HepG2 (cell line): ENCODE data around the gene DOK4. TPM values are rescaled to one million over a fixed set of nuclear protein-coding genes. Genes with fewer than 3 reads are reported as not detected.

Experiments
- ATAC-seq: fragments of 200-7000 bp; cut with Tn5 transposase; 3 replicates; pipeline ENCODE4 v1.9.1; 2020; ENCODE audit warnings: mild to moderate bottlenecking, moderate library complexity
- BruUV-seq: library from RNA; stranded (reverse); fragments of 400-500 nt; replicated peaks from 2 replicates; lab custom pipeline; 2021; lab: Mats Ljungman, UMichigan
- CTCF ChIA-PET: fragments of 300-600 bp; formaldehyde crosslinking; extraction: SDS; loops from one replicate; lab custom pipeline; 2021; ENCODE audit warnings: low total read pairs, inconsistent platforms, low intra/inter-chr PET ratio; lab: Yijun Ruan, JAX
- POLR2A ChIA-PET: fragments of 350-600 bp; sonication (Branson Sonifier 250); formaldehyde crosslinking; loops from one replicate; lab custom pipeline; 2020; ENCODE audit warnings: antibody characterized with exemption, inconsistent platforms; lab: Yijun Ruan, JAX
- DNase-seq: peaks from one replicate; pipeline ENCODE4 v3.0.0-alpha.2; 2015; ENCODE audit warnings: low spot score
- FAIRE-seq: peaks from 3 replicates; lab custom pipeline; 2011; peaks lifted over from hg19 to GRCh38; lab: Jason Lieb, UNC
- H2AFZ ChIP-seq: one replicate; pipeline ENCODE4 v1.6.1; 2011; ENCODE audit warnings: low read length, inconsistent platforms
- H3K27ac ChIP-seq: fragments of 300-600 bp; 3 replicates; pipeline ENCODE4 v1.8.0; 2011; ENCODE audit warnings: mixed run types, mild to moderate bottlenecking, mixed read lengths, low read length, inconsistent platforms; ENCODE audit not compliant: insufficient read depth; ENCODE audit errors: extremely low read length
- H3K27me3 ChIP-seq, 2 experiments: fragments of 200-600 bp in 1 of 2; 2 replicates in 1 of 2; 3 replicates in 1 of 2; pipeline versions ENCODE4 v1.6.0 to v1.8.0; 2011; ENCODE audit warnings: low read length in 2 of 2, mild to moderate bottlenecking in 2 of 2, moderate library complexity in 2 of 2, inconsistent platforms in 1 of 2; ENCODE audit not compliant: insufficient read depth in 2 of 2, control insufficient read depth in 1 of 2
- H3K36me3 ChIP-seq, 2 experiments: fragments of 200-600 bp in 1 of 2; replicated peaks in 1 of 2; 2 replicates in 1 of 2; 3 replicates in 1 of 2; pipeline versions ENCODE4 v1.5.1 to v1.8.0; 2011; ENCODE audit warnings: low read length in 2 of 2, inconsistent platforms in 1 of 2; ENCODE audit not compliant: insufficient read depth in 2 of 2, control insufficient read depth in 1 of 2
- H3K4me1 ChIP-seq: 2 replicates; pipeline ENCODE4 v1.5.1; 2012; ENCODE audit warnings: low read length, inconsistent platforms; ENCODE audit not compliant: insufficient read depth
- H3K4me2 ChIP-seq: 2 replicates; pipeline ENCODE4 v1.6.0; 2011; ENCODE audit warnings: low read depth, low read length, inconsistent platforms
- H3K4me3 ChIP-seq, 3 experiments: fragments of 200-600 bp in 1 of 3; sonication (generic), shearing (Covaris generic) in 1 of 3; replicated peaks in 1 of 3; 2 replicates each; pipeline ENCODE4 v1.5.1; 2011 to 2016; ENCODE audit warnings: low read length in 3 of 3, inconsistent platforms in 2 of 3, low read depth in 2 of 3, mild to moderate bottlenecking in 2 of 3, control low read depth in 1 of 3, mixed read lengths in 1 of 3; ENCODE audit not compliant: insufficient read depth in 1 of 3
- H3K79me2 ChIP-seq: one replicate; pipeline ENCODE4 v1.6.1; 2011; ENCODE audit warnings: low read length, inconsistent platforms; ENCODE audit not compliant: insufficient read depth
- H3K9ac ChIP-seq: 2 replicates; pipeline ENCODE4 v1.6.0; 2011; ENCODE audit warnings: mild to moderate bottlenecking, low read depth, low read length, inconsistent platforms; ENCODE audit not compliant: insufficient read depth
- H3K9me3 ChIP-seq: 2 replicates; pipeline ENCODE4 v1.5.1; 2012; ENCODE audit warnings: mild to moderate bottlenecking, low read length
- H4K20me1 ChIP-seq: 2 replicates; pipeline ENCODE4 v1.6.0; 2011; ENCODE audit warnings: inconsistent platforms, mild to moderate bottlenecking, low read length, moderate library complexity; ENCODE audit not compliant: insufficient read depth
- CENPT ChIP-seq: sonication (generic); formaldehyde crosslinking; IDR thresholded peaks from 2 replicates; pipeline ENCODE4 v1.8.0; 2022; ENCODE audit warnings: low read depth, mild to moderate bottlenecking, moderate library complexity, missing genetic modification reagents
- JUNB ChIP-seq: sonication (generic); formaldehyde crosslinking; IDR thresholded peaks from 2 replicates; pipeline ENCODE4 v1.8.0; 2022; ENCODE audit warnings: missing genetic modification reagents, mild to moderate bottlenecking, borderline replicate concordance
- MAFF ChIP-seq: IDR thresholded peaks from 2 replicates; pipeline ENCODE4 v1.6.1; 2011; ENCODE audit warnings: low read depth, low read length, improper control_type of control experiment
- MTA1 ChIP-seq: sonication (generic); formaldehyde crosslinking; IDR thresholded peaks from 2 replicates; pipeline ENCODE4 v1.4.0; 2020; ENCODE audit warnings: missing genetic modification reagents, mild to moderate bottlenecking, borderline replicate concordance
- RORA ChIP-seq: sonication (generic); formaldehyde crosslinking; IDR thresholded peaks from 2 replicates; pipeline ENCODE4 v1.5.0; 2020; ENCODE audit warnings: mild to moderate bottlenecking, missing genetic modification reagents, moderate library complexity
- SMAD1 ChIP-seq: sonication (generic); formaldehyde crosslinking; IDR thresholded peaks from 2 replicates; pipeline ENCODE4 v1.4.0; 2020; ENCODE audit warnings: missing genetic modification reagents, low read depth, mild to moderate bottlenecking, borderline replicate concordance
- YEATS4 ChIP-seq: sonication (generic); formaldehyde crosslinking; IDR thresholded peaks from 2 replicates; pipeline ENCODE4 v1.4.0; 2020; ENCODE audit warnings: missing genetic modification reagents, borderline replicate concordance
- ZNF138 ChIP-seq: sonication (generic); formaldehyde crosslinking; IDR thresholded peaks from 2 replicates; pipeline ENCODE4 v1.5.0; 2020; ENCODE audit warnings: mild to moderate bottlenecking, low read depth, missing genetic modification reagents
- ZNF598 ChIP-seq: sonication (generic); formaldehyde crosslinking; IDR thresholded peaks from 2 replicates; pipeline ENCODE4 v1.5.1; 2020; ENCODE audit warnings: mild to moderate bottlenecking, missing genetic modification reagents, borderline replicate concordance
- WGBS: methylation state at CpG from one replicate; pipeline ENCODE4 v1.1.6; 2017; ENCODE audit warnings: low lambda C conversion rate; 5-methylcytosine and 5-hydroxymethylcytosine counted together
- in situ Hi-C: cut with HindIII; loops from 2 replicates; pipeline ENCODE4 v1.10.0; 2017; ENCODE audit warnings: low pct_unique_long_range_greater_than_20kb; ENCODE audit not compliant: extremely low pct_ligation_motif_present
- intact Hi-C: fragments of 100-400 bp; cut with micrococcal nuclease; formaldehyde crosslinking; loops from one replicate; pipeline ENCODE4 v1.10.0; 2022; ENCODE audit not compliant: unreplicated experiment
- polyA plus RNA-seq, 8 experiments: library from polyadenylated mRNA; depleted of rRNA in 3 of 8; stranded (reverse) in 7 of 8; unstranded in 1 of 8; fragments of >200 nt; fragmentation: Illumina TruSeq in 4 of 8; extraction: Trizol in 4 of 8; gene quantifications; 2 replicates each; pipeline versions ENCODE4 v1.2.1 to v1.2.3, GENCODE V29; 2011 to 2016; ENCODE audit warnings: low read depth in 4 of 8, missing spikeins in 1 of 8, mixed read lengths in 1 of 8; ENCODE audit not compliant: insufficient read depth in 1 of 8
- total RNA-seq, 5 experiments: library from RNA; depleted of rRNA; stranded (reverse); fragments of >200 nt; fragmentation: Illumina TruSeq; extraction: Trizol; gene quantifications; 2 replicates each; pipeline ENCODE4 v1.2.3, GENCODE V29; 2016; ENCODE audit warnings: low read depth in 1 of 5
- TF ChIP-seq, protein P1 (sequence below): sonication (generic); formaldehyde crosslinking; IDR thresholded peaks from 2 replicates; pipeline ENCODE4 v1.4.0; 2020; ENCODE audit warnings: missing genetic modification reagents, mild to moderate bottlenecking, borderline replicate concordance
- TF ChIP-seq, protein P2 (sequence below), 2 experiments: fragments of 450-650 bp in 1 of 2; sonication (generic) in 1 of 2; formaldehyde crosslinking; IDR thresholded peaks; 2 replicates each; pipeline versions ENCODE4 v1.5.0 to v1.8.0; 2020 to 2022; ENCODE audit warnings: mild to moderate bottlenecking in 1 of 2, missing genetic modification reagents in 1 of 2

The DOK4 gene
- total and polyA plus RNA-seq, 2 of the 13 experiments (the other 11 are each of a cell fraction or from before 2014, with no cell fraction given) = 52.7 to 70.0 TPM

DNA sequence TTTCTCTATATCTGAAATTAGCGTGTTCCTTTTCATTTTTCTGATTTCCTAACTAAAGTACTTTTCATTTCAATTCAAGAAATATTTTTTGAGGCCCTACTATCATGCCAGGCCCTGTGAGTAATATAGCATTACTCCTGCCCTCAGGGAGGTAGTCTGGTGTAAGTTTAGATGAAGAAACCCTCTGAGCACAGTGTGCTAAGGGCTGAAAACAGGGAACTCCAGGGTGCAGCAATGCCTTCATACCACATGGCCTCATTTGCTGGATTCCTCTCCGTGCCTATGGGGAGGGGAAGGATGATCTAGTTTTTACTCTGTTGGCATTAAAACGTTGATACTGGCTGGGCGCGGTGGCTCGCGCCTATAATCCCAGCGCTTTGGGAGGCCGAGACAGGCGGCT lies 34.3 kb downstream of the DOK4 start:
- H2AFZ ChIP-seq = no peak overlapping the region
- no peak overlapping the region for H3K27ac ChIP-seq
- intact Hi-C loops = no loop called here
- no peak for DNase-seq
- H3K27me3 ChIP-seq = no peaks in the 10 kb centered on the region; a peak in 1 of 5 replicates
- ChIA-PET POLR2A (interaction anchor here (1.0 kb wide), 1 partner anchor 10 kb away, joined by 3 read pairs; the partner anchor contains the start of gene POLR2C), CTCF (no interaction called here)
- FAIRE-seq = no peak
- peaks cover 14% of the 10 kb centered on the region for H3K4me1 ChIP-seq
- TF ChIP-seq ZNF138 (CRISPR knock-in tag) = no peak
- no peak for TF ChIP-seq RORA (CRISPR knock-in tag)
- ATAC-seq = no peak
- no peak overlapping the region for H3K4me2 ChIP-seq
- peaks cover 39 to 62% of the 10 kb centered on the region in 2 experiments for H3K36me3 ChIP-seq
- H4K20me1 ChIP-seq = no peaks in the 10 kb centered on the region
- H3K9me3 ChIP-seq = no peaks in the 10 kb centered on the region
- no peak overlapping the region for H3K9ac ChIP-seq
- peaks cover 7% of the 10 kb centered on the region for H3K79me2 ChIP-seq
- 97% methylated on average over 10 of the region's 10 CpGs for WGBS
- in situ Hi-C loops = no loop called here
- BruUV-seq = no TSS peak
- H3K4me3 ChIP-seq = no peak overlapping the region

GRCh38 chr16:57447186-57447962 lies 38.9 kb downstream of the DOK4 start, which contains the start of the genes CIAPIN1 and COQ9:
TSS of gene CIAPIN1 (minus strand) at chr16:57447385. CDS start at chr16:57440928, 6,457 bp downstream.
TSS of gene COQ9 (plus strand) at chr16:57447479. CDS start at chr16:57447506, 27 bp downstream.
- ChIA-PET POLR2A (interaction anchor here (0.5 to 3.8 kb wide), 38 partner anchors 9 to 1012 kb away, joined by 3 to 55 read pairs (median 5); partner anchors contain the start of genes CFAP20, CX3CL1, DOK4 and KATNB1), CTCF (no interaction called here)
- Histone ChIP-seq H2AFZ (no peak within 1 kb of the TSS), H3K4me1 (peaks cover 46% of the 10 kb centered on the region), H3K79me2 (peaks cover 24% of the 10 kb centered on the region), H3K9ac (peak within 1 kb of the TSS; percentile 97), H3K9me3 (no peaks in the 10 kb centered on the region), H3K36me3 (peaks cover 8 to 18% of the 10 kb centered on the region in 2 experiments; a peak in 4 of 5 replicates), H4K20me1 (no peaks in the 10 kb centered on the region), H3K27ac (peak within 1 kb of the TSS; percentile 76), H3K4me3 (peak within 1 kb of the TSS; percentile 81 to 95 (median 90)), H3K4me2 (peak within 1 kb of the TSS; percentile 98), H3K27me3 (no peaks in the 10 kb centered on the region; a peak in 1 of 5 replicates)
- in situ Hi-C loops = no loop called here
- TSS peak; percentile 68 for BruUV-seq
- WGBS = under 1% methylated on average over 41 of the region's 68 CpGs
- FAIRE-seq (peak; percentile 8), ATAC-seq (peak; percentile 99), DNase-seq (peak; percentile 92)
- intact Hi-C loops = loop anchor here (2.0 kb wide), 1 partner anchor 29 kb away; no protein-coding TSS in a partner anchor
- TF ChIP-seq YEATS4 (CRISPR knock-in tag) (peak; percentile 79; the same call in 1 of the 2 replicates), JUNB (CRISPR knock-in tag) (no peak; the same call in 1 of the 2 replicates), CENPT (no peak), MAFF (no peak), ZNF598 (CRISPR knock-in tag) (peak; percentile 87; the same call in 1 of the 2 replicates), MTA1 (0 out of 2 replicates have a peak, but pooled peaks have one; percentile 91), SMAD1 (CRISPR knock-in tag) (peak; percentile 89; the same call in 1 of the 2 replicates)
- TF ChIP-seq, protein P1, sequence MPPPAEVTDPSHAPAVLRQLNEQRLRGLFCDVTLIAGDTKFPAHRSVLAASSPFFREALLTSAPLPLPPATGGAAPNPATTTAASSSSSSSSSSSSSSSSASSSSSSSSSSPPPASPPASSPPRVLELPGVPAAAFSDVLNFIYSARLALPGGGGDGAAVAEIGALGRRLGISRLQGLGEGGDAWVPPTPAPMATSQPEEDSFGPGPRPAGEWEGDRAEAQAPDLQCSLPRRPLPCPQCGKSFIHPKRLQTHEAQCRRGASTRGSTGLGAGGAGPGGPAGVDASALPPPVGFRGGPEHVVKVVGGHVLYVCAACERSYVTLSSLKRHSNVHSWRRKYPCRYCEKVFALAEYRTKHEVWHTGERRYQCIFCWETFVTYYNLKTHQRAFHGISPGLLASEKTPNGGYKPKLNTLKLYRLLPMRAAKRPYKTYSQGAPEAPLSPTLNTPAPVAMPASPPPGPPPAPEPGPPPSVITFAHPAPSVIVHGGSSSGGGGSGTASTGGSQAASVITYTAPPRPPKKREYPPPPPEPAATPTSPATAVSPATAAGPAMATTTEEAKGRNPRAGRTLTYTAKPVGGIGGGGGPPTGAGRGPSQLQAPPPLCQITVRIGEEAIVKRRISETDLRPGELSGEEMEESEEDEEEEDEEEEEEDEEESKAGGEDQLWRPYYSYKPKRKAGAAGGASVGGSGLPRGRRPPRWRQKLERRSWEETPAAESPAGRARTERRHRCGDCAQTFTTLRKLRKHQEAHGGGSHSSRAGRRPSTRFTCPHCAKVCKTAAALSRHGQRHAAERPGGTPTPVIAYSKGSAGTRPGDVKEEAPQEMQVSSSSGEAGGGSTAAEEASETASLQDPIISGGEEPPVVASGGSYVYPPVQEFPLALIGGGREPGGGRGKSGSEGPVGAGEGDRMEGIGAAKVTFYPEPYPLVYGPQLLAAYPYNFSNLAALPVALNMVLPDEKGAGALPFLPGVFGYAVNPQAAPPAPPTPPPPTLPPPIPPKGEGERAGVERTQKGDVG (CRISPR knock-in tag) = peak; percentile 77; the same call in 1 of the 2 replicates
- TF ChIP-seq, protein P2, sequence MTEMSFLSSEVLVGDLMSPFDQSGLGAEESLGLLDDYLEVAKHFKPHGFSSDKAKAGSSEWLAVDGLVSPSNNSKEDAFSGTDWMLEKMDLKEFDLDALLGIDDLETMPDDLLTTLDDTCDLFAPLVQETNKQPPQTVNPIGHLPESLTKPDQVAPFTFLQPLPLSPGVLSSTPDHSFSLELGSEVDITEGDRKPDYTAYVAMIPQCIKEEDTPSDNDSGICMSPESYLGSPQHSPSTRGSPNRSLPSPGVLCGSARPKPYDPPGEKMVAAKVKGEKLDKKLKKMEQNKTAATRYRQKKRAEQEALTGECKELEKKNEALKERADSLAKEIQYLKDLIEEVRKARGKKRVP (CRISPR knock-in tag; IDR thresholded peaks at IDR 0.05) = peak in 1 of 2 experiments; percentile 81; a peak in 2 of 4 replicates
